ENCODE results near the gene SMC5.

GRCh38 chr9:70292253-70292652 is 33.5 kb downstream of the SMC5 start:
- TF ChIP-seq CTCF (conservative IDR thresholded peaks at IDR 0.05; ENCODE audit: low read depth, low read length) (no peak), EZH2 (IDR thresholded peaks at IDR 0.05; ENCODE audit: low read length, unreplicated experiment) (no peak)
